HEK293 (cell line): Measurements from ENCODE around the gene SLC25A22.
A peak's percentile ranks its signal among the peaks of the same experiment; 100 is the strongest.

Source experiments
- BCL11A ChIP-seq: fragments of 450-650 bp; formaldehyde crosslinking; IDR thresholded peaks from 2 replicates; pipeline ENCODE4 v1.5.1; 2016; ENCODE audit warnings: low read depth, missing biosample characterization, missing genetic modification characterization
- HIC1 ChIP-seq: fragments of 450-650 bp; formaldehyde crosslinking; IDR thresholded peaks from 2 replicates; pipeline ENCODE4 v1.5.1; 2016; ENCODE audit warnings: missing biosample characterization, missing genetic modification characterization
- KLF8 ChIP-seq: fragments of 450-650 bp; formaldehyde crosslinking; IDR thresholded peaks from 2 replicates; pipeline ENCODE4 v1.5.1; 2016; ENCODE audit warnings: missing biosample characterization, missing genetic modification characterization
- SP2 ChIP-seq: fragments of 450-650 bp; formaldehyde crosslinking; IDR thresholded peaks from 2 replicates; pipeline ENCODE4 v1.5.1; 2016; ENCODE audit warnings: missing biosample characterization, missing genetic modification characterization
- ZBTB48 ChIP-seq: fragments of 450-650 bp; formaldehyde crosslinking; IDR thresholded peaks from 2 replicates; pipeline ENCODE4 v1.5.1; 2016; ENCODE audit warnings: missing biosample characterization, missing genetic modification characterization
- ZEB2 ChIP-seq: fragments of 450-650 bp; formaldehyde crosslinking; IDR thresholded peaks from 2 replicates; pipeline ENCODE4 v1.5.1; 2016; ENCODE audit warnings: missing biosample characterization, missing genetic modification characterization
- ZNF140 ChIP-seq: fragments of 450-650 bp; formaldehyde crosslinking; IDR thresholded peaks from 2 replicates; pipeline ENCODE4 v1.5.1; 2016; ENCODE audit warnings: missing biosample characterization, missing genetic modification characterization
- ZNF280C ChIP-seq: fragments of 450-650 bp; formaldehyde crosslinking; IDR thresholded peaks from 2 replicates; pipeline ENCODE4 v1.5.1; 2016; ENCODE audit warnings: missing biosample characterization, missing genetic modification characterization
- ZNF354C ChIP-seq: fragments of 450-650 bp; formaldehyde crosslinking; IDR thresholded peaks from 2 replicates; pipeline ENCODE4 v1.5.1; 2016; ENCODE audit warnings: missing biosample characterization, missing genetic modification characterization, low read depth, borderline replicate concordance
- ZNF433 ChIP-seq: fragments of 450-650 bp; formaldehyde crosslinking; IDR thresholded peaks from 2 replicates; pipeline ENCODE4 v1.5.1; 2016; ENCODE audit warnings: missing biosample characterization, missing genetic modification characterization, low read depth
- ZNF514 ChIP-seq: fragments of 450-650 bp; formaldehyde crosslinking; IDR thresholded peaks from 2 replicates; pipeline ENCODE4 v1.5.1; 2016; ENCODE audit warnings: missing biosample characterization, missing genetic modification characterization
- ZNF549 ChIP-seq: fragments of 450-650 bp; IDR thresholded peaks from 2 replicates; pipeline ENCODE4 v1.5.1; 2018; ENCODE audit warnings: missing biosample characterization, missing genetic modification characterization, mild to moderate bottlenecking, inconsistent platforms, moderate library complexity
- ZNF561 ChIP-seq: fragments of 450-650 bp; IDR thresholded peaks from 2 replicates; pipeline ENCODE4 v1.5.1; 2018; ENCODE audit warnings: missing biosample characterization, missing genetic modification characterization, borderline replicate concordance
- ZNF664 ChIP-seq: fragments of 450-650 bp; formaldehyde crosslinking; IDR thresholded peaks from 2 replicates; pipeline ENCODE4 v1.5.1; 2016; ENCODE audit warnings: missing biosample characterization, missing genetic modification characterization
- ZNF704 ChIP-seq: fragments of 450-650 bp; formaldehyde crosslinking; IDR thresholded peaks from 2 replicates; pipeline ENCODE4 v1.5.1; 2016; ENCODE audit warnings: missing biosample characterization, missing genetic modification characterization
- ZSCAN16 ChIP-seq: fragments of 450-650 bp; formaldehyde crosslinking; IDR thresholded peaks from 2 replicates; pipeline ENCODE4 v1.5.1; 2016; ENCODE audit warnings: missing biosample characterization, missing genetic modification characterization
- TF ChIP-seq, protein P1 (sequence below): fragments of 450-650 bp; formaldehyde crosslinking; IDR thresholded peaks from 2 replicates; pipeline ENCODE4 v1.5.1; 2016; ENCODE audit warnings: missing biosample characterization, missing genetic modification characterization
- TF ChIP-seq, protein P2 (sequence below): fragments of 450-650 bp; formaldehyde crosslinking; optimal IDR thresholded peaks from 2 replicates; pipeline ENCODE3; 2016; ENCODE audit warnings: missing biosample characterization, mild to moderate bottlenecking, missing genetic modification characterization
- TF ChIP-seq, protein P3 (sequence below): fragments of 450-650 bp; formaldehyde crosslinking; IDR thresholded peaks from 2 replicates; pipeline ENCODE4 v1.5.1; 2016; ENCODE audit warnings: missing biosample characterization, missing genetic modification characterization

Gene SLC25A22

DNA sequence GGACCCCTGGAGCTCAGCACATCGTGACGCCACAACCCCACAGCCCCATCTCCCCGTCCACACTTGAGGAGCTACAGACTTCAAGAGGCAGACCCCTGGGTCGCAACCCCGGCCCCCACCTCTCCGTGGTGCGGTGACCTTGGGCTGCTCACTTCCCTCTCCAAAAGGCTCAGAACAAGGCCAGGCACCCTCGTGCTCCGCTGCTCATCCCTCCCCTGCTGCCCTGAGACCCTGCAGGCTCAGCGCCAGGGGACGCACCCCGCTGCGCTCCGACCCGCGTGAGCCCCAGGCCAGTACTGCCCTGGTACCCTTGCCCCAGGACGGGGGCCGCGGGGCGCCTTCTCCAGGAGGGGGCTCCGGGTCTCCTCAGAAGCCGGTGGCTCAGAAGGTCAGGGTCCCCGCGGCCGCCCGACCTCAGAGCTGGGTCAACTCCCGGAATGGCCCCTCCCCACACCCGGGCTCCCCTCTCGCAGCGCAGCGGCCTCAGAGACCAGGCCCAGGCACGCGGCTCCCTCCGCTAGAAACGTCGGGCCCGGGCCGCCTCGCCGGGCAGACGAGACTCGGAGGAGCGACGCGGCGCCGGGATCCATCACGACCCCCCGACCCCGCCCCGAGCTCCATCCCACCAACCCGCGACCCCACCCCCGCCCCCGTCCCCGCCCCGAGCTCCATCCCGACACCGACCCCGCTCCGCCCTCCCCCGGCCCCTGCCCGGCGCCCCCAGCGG lies 21.4 kb downstream of the SLC25A22 start (continued):
- TF ChIP-seq, protein P1, sequence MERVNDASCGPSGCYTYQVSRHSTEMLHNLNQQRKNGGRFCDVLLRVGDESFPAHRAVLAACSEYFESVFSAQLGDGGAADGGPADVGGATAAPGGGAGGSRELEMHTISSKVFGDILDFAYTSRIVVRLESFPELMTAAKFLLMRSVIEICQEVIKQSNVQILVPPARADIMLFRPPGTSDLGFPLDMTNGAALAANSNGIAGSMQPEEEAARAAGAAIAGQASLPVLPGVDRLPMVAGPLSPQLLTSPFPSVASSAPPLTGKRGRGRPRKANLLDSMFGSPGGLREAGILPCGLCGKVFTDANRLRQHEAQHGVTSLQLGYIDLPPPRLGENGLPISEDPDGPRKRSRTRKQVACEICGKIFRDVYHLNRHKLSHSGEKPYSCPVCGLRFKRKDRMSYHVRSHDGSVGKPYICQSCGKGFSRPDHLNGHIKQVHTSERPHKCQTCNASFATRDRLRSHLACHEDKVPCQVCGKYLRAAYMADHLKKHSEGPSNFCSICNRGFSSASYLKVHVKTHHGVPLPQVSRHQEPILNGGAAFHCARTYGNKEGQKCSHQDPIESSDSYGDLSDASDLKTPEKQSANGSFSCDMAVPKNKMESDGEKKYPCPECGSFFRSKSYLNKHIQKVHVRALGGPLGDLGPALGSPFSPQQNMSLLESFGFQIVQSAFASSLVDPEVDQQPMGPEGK (tag by site-specific recombination), result peak; percentile 28
- TF ChIP-seq ZEB2 (tag by site-specific recombination), result no peak
- no peak for TF ChIP-seq ZNF433 (tag by site-specific recombination)
- TF ChIP-seq ZNF549 (tag by site-specific recombination), result no peak
- TF ChIP-seq SP2, result no peak; the same call in 1 of the 2 replicates
- TF ChIP-seq ZNF514, result no peak
- peak; percentile 30; the same call in 1 of the 2 replicates for TF ChIP-seq HIC1 (tag by site-specific recombination)
- peak; percentile 18; the same call in 1 of the 2 replicates for TF ChIP-seq ZNF561 (tag by site-specific recombination)
- TF ChIP-seq, protein P2, sequence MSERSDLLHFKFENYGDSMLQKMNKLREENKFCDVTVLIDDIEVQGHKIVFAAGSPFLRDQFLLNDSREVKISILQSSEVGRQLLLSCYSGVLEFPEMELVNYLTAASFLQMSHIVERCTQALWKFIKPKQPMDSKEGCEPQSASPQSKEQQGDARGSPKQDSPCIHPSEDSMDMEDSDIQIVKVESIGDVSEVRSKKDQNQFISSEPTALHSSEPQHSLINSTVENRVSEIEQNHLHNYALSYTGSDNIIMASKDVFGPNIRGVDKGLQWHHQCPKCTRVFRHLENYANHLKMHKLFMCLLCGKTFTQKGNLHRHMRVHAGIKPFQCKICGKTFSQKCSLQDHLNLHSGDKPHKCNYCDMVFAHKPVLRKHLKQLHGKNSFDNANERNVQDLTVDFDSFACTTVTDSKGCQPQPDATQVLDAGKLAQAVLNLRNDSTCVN (tag by site-specific recombination), result peak; percentile 35
- no peak for TF ChIP-seq ZNF140 (tag by site-specific recombination)
- no peak for TF ChIP-seq ZNF354C (tag by site-specific recombination)
- TF ChIP-seq, protein P3, sequence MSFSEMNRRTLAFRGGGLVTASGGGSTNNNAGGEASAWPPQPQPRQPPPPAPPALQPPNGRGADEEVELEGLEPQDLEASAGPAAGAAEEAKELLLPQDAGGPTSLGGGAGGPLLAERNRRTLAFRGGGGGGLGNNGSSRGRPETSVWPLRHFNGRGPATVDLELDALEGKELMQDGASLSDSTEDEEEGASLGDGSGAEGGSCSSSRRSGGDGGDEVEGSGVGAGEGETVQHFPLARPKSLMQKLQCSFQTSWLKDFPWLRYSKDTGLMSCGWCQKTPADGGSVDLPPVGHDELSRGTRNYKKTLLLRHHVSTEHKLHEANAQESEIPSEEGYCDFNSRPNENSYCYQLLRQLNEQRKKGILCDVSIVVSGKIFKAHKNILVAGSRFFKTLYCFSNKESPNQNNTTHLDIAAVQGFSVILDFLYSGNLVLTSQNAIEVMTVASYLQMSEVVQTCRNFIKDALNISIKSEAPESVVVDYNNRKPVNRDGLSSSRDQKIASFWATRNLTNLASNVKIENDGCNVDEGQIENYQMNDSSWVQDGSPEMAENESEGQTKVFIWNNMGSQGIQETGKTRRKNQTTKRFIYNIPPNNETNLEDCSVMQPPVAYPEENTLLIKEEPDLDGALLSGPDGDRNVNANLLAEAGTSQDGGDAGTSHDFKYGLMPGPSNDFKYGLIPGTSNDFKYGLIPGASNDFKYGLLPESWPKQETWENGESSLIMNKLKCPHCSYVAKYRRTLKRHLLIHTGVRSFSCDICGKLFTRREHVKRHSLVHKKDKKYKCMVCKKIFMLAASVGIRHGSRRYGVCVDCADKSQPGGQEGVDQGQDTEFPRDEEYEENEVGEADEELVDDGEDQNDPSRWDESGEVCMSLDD (tag by site-specific recombination), result 0 out of 2 replicates have a peak, but pooled peaks have one; percentile 23
- TF ChIP-seq ZNF280C, result no peak
- TF ChIP-seq ZNF664 (tag by site-specific recombination), result no peak
- TF ChIP-seq ZSCAN16 (tag by site-specific recombination), result no peak
- TF ChIP-seq KLF8, result no peak
- TF ChIP-seq ZBTB48 (tag by site-specific recombination), result no peak
- no peak for TF ChIP-seq ZNF704
- 0 out of 2 replicates have a peak, but pooled peaks have one; percentile 33 for TF ChIP-seq BCL11A (tag by site-specific recombination)
